Measurements from ENCODE around the gene HOTAIR.

Gene HOTAIR

GRCh38 chr12:54002278-54002914 is 27.6 kb upstream of the HOTAIR start:
- no peak overlapping the region for H3K4me3 ChIP-seq (ENCODE audit: low read length)

GRCh38 chr12:54001283-54002187 is 26.8 kb upstream of the HOTAIR start:
- DNase-seq (ENCODE audit: low read depth, low spot score) = no peak
- no peak overlapping the region for H3K4me3 ChIP-seq (ENCODE audit: low read length)

More at GRCh38 chr12:54002278-54002914, 27.6 kb upstream of the HOTAIR start:
- DNase-seq (ENCODE audit: low read depth, low spot score) = no peak

DNA sequence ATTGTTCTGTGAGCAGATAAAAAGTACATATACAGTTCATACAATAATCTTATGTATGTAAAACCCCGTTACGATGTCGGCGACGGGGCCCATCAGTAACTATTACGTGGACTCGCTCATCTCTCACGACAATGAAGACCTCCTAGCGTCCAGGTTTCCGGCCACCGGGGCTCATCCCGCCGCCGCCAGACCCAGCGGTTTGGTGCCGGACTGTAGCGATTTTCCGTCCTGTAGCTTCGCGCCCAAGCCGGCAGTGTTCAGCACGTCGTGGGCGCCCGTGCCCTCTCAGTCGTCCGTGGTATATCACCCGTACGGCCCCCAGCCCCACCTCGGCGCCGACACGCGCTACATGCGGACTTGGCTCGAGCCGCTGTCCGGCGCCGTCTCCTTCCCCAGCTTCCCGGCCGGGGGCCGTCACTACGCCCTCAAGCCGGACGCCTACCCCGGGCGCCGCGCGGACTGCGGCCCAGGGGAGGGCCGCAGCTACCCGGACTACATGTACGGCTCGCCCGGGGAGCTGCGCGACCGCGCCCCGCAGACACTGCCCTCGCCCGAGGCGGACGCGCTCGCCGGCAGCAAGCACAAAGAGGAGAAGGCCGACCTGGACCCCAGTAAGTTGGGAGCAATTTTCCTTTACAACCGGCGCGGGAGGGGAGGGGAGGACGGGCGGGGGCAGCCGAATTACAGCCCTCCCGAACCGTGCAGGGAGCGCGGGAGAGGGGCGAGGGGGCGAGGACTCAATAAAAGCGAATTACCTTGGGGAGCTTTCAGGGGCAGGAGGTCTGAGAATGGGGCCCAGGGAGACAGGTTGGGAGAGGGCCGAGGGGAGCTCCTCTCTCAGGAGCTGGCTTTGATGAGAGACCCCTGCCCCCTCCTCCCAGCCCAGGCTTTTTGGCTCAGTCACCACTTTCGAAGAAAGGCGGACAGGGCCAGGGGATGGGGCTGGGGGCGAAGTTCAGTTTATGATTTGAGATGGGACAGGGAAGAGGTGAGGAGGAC is 25.7 kb upstream of the HOTAIR start, which contains the start of gene HOXC9:
HOXC9 (plus strand) TSS at position 46 of the 999 bp plus-strand sequence; CDS start at position 74, 28 bp downstream.
- no peak for DNase-seq (ENCODE audit: low read depth, low spot score)
- H3K4me3 ChIP-seq (ENCODE audit: low read length) = no peak within 1 kb of the TSS

DNA sequence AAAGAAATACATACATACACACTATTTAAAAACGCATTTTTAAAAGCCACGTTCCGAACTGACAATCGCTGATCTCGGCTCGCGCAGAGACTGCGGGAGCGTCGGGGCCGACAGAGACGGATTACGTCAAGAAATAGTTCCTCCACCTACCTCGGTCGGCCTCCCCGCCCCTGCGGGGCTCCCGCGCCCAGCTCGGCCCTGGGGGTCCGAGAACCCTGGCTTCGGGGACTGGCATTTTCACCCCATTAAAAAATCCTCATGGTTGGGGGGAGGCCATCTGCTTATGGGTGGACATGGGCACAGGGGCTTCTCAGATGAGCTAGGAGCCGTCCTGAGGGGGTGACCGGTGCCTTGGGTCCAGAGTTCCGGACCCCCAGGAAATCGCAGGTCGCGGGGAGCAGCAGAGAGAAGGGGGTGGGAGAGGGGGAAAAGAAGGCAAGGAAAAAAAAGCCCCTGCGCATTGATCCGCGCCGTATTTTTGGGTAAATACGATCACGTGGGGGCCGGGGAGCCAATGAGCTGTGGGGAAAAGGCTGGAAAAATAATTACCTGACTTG is 24.9 kb upstream of the HOTAIR start:
- no peak for DNase-seq (ENCODE audit: low read depth, low spot score)
- H3K4me3 ChIP-seq (ENCODE audit: low read length) = no peak overlapping the region

DNA sequence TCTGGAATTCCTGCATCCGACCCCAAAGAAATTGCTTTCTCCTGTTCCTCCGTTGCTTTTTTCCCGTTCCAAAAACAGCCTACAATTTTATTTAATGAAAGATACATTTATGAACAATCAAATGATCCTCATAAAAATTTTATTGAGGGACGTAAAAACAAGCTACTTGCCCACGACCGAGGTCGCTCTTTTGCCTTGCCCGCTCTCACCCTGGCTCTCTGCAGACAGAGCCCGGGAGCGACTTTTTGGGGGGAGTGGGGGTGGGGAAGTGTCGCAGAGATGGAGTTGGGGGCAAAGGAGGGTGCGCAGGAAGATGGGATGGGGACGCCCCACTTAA is 24.1 kb upstream of the HOTAIR start:
- no peak for DNase-seq (ENCODE audit: low read depth, low spot score)

GRCh38 chr12:53998110-53998899 is 23.6 kb upstream of the HOTAIR start:
- no peak overlapping the region for H3K4me3 ChIP-seq (ENCODE audit: low read length)
- no peak for DNase-seq (ENCODE audit: low read depth, low spot score)

More for the DNA sequence above, 24.1 kb upstream of the HOTAIR start:
- no peak overlapping the region for H3K4me3 ChIP-seq (ENCODE audit: low read length)

DNA sequence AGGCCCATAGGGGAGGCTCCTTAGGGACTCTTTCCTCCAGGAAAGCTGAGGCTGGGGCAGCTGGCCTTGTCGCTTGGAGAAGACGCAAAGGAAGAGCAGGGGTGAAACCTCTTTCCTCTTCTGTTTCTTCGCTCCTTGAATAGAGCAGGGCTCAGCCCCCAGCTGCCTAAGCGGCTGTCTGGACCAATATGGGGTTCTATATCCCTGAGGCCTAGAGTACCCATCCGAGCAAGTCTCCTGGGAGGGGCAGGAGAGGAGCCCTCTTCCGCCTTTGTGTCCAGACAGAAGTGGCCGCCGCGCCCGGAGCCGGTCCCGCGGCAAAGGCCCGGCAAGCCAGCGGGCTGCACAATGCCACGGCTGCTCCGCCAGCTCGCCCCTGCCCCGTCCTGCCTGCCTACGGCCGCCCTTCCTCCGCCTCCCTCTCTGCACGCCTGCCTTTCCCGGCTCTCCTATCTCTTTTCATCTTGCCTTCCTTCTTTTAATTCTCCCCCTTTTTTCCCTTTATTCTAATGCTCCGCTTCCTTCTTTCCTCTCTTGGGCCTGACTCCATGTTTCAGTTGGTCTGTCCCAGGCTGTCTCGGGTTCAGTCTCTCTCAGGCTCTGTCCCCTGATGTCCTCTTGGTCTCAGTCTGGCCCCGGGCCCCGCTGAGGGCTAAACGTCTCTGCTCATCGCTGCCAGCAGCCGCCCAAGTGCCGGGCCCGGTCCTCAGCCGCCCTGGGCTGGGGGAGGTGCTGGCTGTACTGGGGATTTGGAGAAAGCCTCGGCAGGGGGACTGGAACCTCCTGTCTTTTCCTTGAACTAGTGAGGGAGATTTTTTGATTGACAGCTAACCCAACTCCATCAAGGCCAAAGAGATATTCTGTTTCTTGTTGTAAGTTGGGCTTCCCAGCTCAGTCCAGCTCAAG is 22.7 kb upstream of the HOTAIR start:
- no peak for DNase-seq (ENCODE audit: low read depth, low spot score)
- no peak overlapping the region for H3K4me3 ChIP-seq (ENCODE audit: low read length)

DNA sequence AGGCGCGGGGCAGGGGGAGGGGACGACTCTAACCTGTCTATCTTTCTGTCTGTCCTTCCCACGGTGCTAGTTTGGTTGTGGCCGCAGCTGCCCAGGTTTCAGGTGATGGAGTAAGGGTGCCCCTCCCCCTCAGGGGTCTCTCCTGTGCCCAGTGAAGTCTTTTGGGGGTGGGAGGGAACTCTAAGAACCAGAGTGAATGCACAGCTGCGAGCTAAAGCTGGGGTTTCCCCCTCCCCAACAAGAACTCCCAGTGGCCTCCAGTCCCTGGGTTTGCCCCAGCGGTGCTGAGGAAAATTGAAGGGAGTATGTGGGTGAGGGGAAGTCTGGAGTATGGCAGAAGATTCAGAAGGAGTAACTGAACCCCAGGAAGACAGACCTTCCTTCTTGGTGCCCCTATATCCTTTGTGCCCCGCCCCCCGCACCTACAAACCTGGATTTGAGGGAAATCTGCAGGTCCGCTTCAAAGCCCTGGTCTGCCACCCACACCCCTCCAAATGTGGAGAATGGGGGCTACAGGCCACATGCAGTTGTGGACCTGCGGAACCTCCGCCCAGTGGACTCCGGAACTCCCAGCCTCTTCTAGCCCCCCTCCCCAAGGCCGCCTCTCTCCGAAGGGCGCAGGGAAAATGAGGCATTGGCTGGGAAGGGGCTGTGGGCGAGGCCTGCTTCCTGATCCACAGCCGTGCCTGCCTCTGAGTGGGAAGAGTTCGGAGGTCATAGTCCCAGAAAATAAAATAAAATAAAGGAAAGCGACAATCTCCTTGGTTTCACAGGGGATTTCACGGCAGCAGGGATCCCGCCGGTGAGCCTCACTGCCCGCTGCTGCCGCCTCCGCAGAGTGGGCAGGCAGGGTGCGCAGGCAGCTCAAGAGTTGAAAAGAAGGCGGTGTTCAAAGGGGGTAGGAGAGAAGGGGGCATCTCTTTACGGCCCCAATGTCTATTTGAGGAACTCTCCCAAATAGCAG is 21.8 kb upstream of the HOTAIR start:
- no peak for DNase-seq (ENCODE audit: low read depth, low spot score)
- no peak overlapping the region for H3K4me3 ChIP-seq (ENCODE audit: low read length)

DNA sequence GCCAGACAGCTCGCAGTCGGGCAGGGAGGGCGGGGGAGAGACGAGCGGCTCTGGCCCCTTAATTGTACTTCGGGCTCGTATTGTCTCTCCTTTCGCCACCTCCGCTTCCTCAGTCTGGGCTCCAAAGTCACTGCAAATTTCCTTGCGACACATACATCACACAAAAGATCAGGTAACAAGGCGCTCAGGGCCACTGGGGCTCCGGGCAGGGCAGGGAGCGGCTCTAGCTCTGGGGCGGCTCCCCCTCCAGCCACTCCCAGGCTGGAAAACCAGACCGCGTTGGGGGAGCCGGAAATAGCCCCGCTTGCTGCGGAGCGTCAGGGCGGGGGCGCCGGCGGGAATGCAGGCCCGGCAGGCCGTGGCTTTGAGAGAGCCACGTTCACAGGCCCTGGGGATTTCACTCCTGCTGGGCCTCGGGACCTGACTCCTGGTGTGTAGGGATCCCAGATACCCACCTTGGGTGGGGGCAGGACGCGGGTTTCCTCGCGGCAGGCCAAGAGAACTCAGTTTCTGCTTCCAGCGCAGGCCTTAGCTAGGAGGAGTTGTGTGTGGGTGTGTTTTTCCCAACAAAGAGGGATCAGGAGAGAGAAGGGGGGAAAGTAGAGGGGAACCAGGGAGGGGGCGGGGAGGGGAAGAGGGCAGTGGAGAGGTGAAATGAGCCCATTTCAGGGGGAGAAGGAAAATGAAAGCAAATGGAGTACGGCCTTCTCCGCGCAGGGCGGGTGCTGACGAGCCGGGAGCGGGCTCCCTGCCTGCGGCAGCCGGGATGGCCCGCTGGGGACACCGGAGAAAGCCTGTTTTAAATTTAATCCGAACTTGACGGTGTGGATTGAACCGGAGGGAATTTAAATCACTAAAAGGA is 20.9 kb upstream of the HOTAIR start:
- DNase-seq (ENCODE audit: low read depth, low spot score) = no peak
- no peak overlapping the region for H3K4me3 ChIP-seq (ENCODE audit: low read length)

GRCh38 chr12:53995002-53995377 is 20.2 kb upstream of the HOTAIR start:
- no peak for DNase-seq (ENCODE audit: low read depth, low spot score)
- H3K4me3 ChIP-seq (ENCODE audit: low read length) = no peak overlapping the region

GRCh38 chr12:53994264-53995001 is 19.7 kb upstream of the HOTAIR start:
- no peak for DNase-seq (ENCODE audit: low read depth, low spot score)
- no peak overlapping the region for H3K4me3 ChIP-seq (ENCODE audit: low read length)

DNA sequence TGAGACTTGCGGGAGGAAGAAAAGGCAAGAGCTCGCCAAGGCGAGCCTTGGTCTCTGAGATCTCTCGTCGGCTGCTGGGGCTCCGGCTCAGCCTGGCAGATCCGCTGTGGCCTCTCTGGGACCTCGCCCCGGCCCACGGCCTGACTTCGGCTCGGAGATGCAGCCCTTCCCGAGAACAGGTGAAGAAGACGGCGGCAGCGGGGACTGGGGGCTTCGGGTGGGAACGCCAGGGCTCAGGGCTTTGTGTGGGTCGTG is 19.2 kb upstream of the HOTAIR start:
- no peak for DNase-seq (ENCODE audit: low read depth, low spot score)
- H3K4me3 ChIP-seq (ENCODE audit: low read length) = no peak overlapping the region

DNA sequence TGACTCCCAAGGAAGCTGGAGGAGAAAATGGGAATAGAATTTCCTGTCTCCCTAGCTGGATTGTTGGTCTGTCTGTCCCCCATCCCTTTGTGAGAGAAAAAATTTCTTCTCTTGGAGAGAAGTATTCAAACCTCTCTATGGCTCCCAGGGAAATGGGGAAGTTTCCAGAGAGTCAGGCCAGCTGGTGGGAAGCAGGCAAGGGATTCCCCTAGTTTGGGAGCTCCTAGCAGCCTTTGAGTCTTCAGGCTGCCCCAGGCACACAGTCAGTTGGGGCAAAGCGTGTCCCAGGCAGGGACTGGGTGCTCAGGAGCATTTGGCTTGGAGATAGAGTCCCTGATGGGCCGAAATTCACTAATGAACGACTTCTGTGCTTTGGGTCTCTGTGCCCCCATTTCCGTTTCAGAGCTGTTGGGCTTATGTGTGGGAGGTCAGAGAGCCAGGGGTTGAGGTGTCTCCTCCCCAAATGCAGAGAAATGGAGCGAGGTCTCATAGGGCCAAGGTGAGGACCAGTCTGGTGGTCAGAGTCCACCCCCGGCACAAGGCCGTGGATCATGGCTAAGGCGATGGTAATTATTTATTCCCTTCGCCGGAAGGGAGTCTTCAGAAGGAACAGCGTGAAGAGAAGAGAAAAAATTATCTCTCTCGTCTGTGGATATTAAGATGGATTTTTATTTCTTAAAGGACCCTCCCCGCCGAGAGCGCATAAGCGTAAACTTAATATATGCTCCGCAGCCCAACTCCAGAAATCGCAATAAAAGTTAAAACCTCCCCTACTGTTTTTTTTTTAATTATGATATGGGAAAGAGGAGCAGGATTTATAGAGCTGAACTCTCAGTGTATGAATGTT is 18.6 kb upstream of the HOTAIR start:
- no peak overlapping the region for H3K4me3 ChIP-seq (ENCODE audit: low read length)
- DNase-seq (ENCODE audit: low read depth, low spot score) = no peak

GRCh38 chr12:53992377-53992889 is 17.7 kb upstream of the HOTAIR start:
- DNase-seq (ENCODE audit: low read depth, low spot score) = no peak
- H3K4me3 ChIP-seq (ENCODE audit: low read length) = no peak overlapping the region

Data from Jurkat, Clone E6-1 (cell line).